A549 (cell line): ENCODE measurements around the gene RBBP7.

Experiments used
- CBX8 ChIP-seq: fragments of 200-600 bp; sonication (generic); IDR thresholded peaks from 2 replicates; pipeline ENCODE4 v1.6.1; 2016
- CHD2 ChIP-seq: fragments of 150-350 bp; IDR thresholded peaks from 2 replicates; pipeline ENCODE4 v1.6.1; 2014; ENCODE audit warnings: low read length; ENCODE audit not compliant: partially characterized antibody
- CTCF ChIP-seq: fragments of >200 bp; sonication (Bioruptor Twin); formaldehyde crosslinking; IDR thresholded peaks from 3 replicates; pipeline ENCODE4 v1.5.1; 2016
- FOSL2 ChIP-seq, 2 experiments: fragments of 450-650 bp in 1 of 2; fragments of >200 bp in 1 of 2; sonication (Bioruptor Twin) in 1 of 2; formaldehyde crosslinking; IDR thresholded peaks; 2 replicates each; pipeline versions ENCODE4 v1.5.0 to v1.6.1; 2016 to 2020; ENCODE audit warnings: mild to moderate bottlenecking in 1 of 2, moderate library complexity in 1 of 2
- JUNB ChIP-seq: fragments of >200 bp; sonication (Bioruptor Twin); formaldehyde crosslinking; IDR thresholded peaks from 2 replicates; pipeline ENCODE4 v1.6.1; 2016
- POLR2AphosphoS2 ChIP-seq: conservative IDR thresholded peaks from 2 replicates; pipeline ENCODE4 v1.6.1; 2012; ENCODE audit warnings: low read length, improper control_type of control experiment, inconsistent platforms
- REST ChIP-seq: fragments of 200-600 bp; sonication (generic); IDR thresholded peaks from 2 replicates; pipeline ENCODE4 v1.6.1; 2016; ENCODE audit warnings: antibody characterized with exemption, mild to moderate bottlenecking, moderate library complexity
- SMC3 ChIP-seq: fragments of >200 bp; sonication (Bioruptor Twin); formaldehyde crosslinking; IDR thresholded peaks from 3 replicates; pipeline ENCODE4 v1.6.1; 2018; ENCODE audit warnings: inconsistent platforms
- TF ChIP-seq, protein P1 (sequence below): IDR thresholded peaks from 2 replicates; pipeline ENCODE4 v1.6.1; 2012
- TF ChIP-seq, protein P2 (sequence below): fragments of 150-350 bp; IDR thresholded peaks from 2 replicates; pipeline ENCODE4 v1.6.1; 2014; ENCODE audit warnings: low read depth, mild to moderate bottlenecking, low read length

GRCh38 chrX:16916561-16916960, 46.4 kb upstream of the RBBP7 start:
- TF ChIP-seq JUNB (no peak), SMC3 (no peak), CTCF (no peak), CHD2 (no peak), POLR2AphosphoS2 (no peak), FOSL2 (IDR thresholded peaks at IDR 0.05) (no peak), FOSL2 (CRISPR knock-in tag; IDR thresholded peaks at IDR 0.05) (no peak), REST (no peak), CBX8 (no peak)
- TF ChIP-seq, protein P1, sequence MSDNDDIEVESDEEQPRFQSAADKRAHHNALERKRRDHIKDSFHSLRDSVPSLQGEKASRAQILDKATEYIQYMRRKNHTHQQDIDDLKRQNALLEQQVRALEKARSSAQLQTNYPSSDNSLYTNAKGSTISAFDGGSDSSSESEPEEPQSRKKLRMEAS = no peak
- TF ChIP-seq, protein P2, sequence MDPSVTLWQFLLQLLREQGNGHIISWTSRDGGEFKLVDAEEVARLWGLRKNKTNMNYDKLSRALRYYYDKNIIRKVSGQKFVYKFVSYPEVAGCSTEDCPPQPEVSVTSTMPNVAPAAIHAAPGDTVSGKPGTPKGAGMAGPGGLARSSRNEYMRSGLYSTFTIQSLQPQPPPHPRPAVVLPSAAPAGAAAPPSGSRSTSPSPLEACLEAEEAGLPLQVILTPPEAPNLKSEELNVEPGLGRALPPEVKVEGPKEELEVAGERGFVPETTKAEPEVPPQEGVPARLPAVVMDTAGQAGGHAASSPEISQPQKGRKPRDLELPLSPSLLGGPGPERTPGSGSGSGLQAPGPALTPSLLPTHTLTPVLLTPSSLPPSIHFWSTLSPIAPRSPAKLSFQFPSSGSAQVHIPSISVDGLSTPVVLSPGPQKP = no peak
